Adrenal gland (tissue), 5 donors: ENCODE results near the gene LGI2.

Experiments used
- POLR2A ChIP-seq, 2 donors: fragments of 450-650 bp; IDR thresholded peaks; one replicate each; pipeline ENCODE4 v1.6.1; 2017; ENCODE audit warnings: antibody characterized with exemption in 2 of 2, mild to moderate bottlenecking in 2 of 2, moderate library complexity in 1 of 2
- TF ChIP-seq, protein P1 (sequence below), 6 experiments: fragments of 450-650 bp in 4 of 6; fragments of 200-600 bp in 2 of 6; sonication (generic) in 1 of 6; IDR thresholded peaks; 1 replicate in 5 of 6; 2 replicates in 1 of 6; pipeline versions ENCODE4 v1.5.1 to v1.8.0; 2016 to 2021; ENCODE audit warnings: antibody characterized with exemption in 6 of 6, mild to moderate bottlenecking in 2 of 6, moderate library complexity in 1 of 6
- donor health status: DM: no; HTN: no; CAD: no.

DNA sequence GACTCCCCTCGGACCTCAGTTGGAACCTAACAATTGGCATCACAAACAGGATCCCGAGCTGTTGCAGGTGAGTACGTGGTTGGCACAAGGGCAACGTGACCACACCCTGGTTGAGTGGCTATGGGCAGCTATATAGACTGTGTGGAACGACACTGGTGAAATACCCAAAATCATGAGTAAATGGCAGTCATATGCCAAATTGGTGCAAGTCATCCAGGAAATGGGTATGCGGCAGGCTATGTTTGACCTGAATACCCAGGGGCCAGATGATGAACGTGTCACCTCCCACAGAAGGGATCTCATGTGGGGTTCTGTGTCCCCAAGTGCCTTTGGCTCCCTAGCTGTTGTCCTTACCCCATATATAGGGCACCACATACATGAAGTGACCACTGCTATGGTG lies 64.7 kb downstream of the LGI2 start:
- TF ChIP-seq POLR2A (IDR thresholded peaks at IDR 0.05): no peak
- TF ChIP-seq, protein P1, sequence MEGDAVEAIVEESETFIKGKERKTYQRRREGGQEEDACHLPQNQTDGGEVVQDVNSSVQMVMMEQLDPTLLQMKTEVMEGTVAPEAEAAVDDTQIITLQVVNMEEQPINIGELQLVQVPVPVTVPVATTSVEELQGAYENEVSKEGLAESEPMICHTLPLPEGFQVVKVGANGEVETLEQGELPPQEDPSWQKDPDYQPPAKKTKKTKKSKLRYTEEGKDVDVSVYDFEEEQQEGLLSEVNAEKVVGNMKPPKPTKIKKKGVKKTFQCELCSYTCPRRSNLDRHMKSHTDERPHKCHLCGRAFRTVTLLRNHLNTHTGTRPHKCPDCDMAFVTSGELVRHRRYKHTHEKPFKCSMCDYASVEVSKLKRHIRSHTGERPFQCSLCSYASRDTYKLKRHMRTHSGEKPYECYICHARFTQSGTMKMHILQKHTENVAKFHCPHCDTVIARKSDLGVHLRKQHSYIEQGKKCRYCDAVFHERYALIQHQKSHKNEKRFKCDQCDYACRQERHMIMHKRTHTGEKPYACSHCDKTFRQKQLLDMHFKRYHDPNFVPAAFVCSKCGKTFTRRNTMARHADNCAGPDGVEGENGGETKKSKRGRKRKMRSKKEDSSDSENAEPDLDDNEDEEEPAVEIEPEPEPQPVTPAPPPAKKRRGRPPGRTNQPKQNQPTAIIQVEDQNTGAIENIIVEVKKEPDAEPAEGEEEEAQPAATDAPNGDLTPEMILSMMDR (IDR thresholded peaks at IDR 0.05): no peak
